Stimulated activated naive CD8-positive, alpha-beta T cell treated with anti-CD3 and anti-CD28 coated beads, Interleukin-15, amount 100 ng/mL, for 72 hours (primary cell): Measurements from ENCODE around the gene PRSS56.

Experiments
- ATAC-seq: fragments of 150-1000 bp; cut with Tn5 transposase; 2 replicates; pipeline ENCODE4 v1.10.0; 2021; ENCODE audit warnings: mild to moderate bottlenecking, moderate library complexity
- DNase-seq, 2 donors: peaks; one replicate each; pipeline ENCODE4 v3.0.0; 2021 to 2022
- H3K27ac Mint-ChIP-seq, 2 donors: one replicate each; pipeline ENCODE4 v1.8.0; 2022; ENCODE audit warnings: mild to moderate bottlenecking in 2 of 2, mixed read lengths in 2 of 2, moderate library complexity in 2 of 2
- H3K27me3 Mint-ChIP-seq: one replicate; pipeline ENCODE4 v1.8.0; 2022; ENCODE audit warnings: mixed read lengths
- H3K4me1 Mint-ChIP-seq: one replicate; pipeline ENCODE4 v1.8.0; 2022; ENCODE audit warnings: mild to moderate bottlenecking, mixed read lengths
- H3K4me3 Mint-ChIP-seq, 2 donors: one replicate each; pipeline ENCODE4 v1.8.0; 2022; ENCODE audit warnings: mild to moderate bottlenecking in 2 of 2, mixed read lengths in 2 of 2, moderate library complexity in 1 of 2
- H3K9me3 Mint-ChIP-seq, 2 donors: one replicate each; pipeline ENCODE4 v1.8.0; 2022; ENCODE audit warnings: mixed read lengths in 2 of 2

PRSS56 gene

DNA sequence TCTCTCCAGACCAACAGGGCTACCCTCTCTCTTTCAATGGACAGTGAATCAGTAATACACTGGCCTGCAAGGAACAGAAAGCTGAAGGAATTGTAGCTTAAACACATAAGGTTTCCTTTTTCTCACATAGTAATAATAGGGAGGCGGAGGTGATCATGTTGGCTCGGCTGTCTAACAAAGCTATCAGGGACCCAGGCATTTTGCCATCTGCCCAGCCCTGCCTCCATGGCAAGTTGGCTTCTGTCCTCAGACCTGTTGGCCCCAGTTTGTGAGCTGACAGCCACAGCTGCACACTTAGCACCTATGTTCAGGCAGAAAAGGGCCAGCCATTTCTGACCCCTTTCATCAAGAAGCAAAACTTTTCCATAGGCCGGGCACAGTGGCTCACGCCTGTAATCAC, 17.3 kb downstream of the PRSS56 start:
- no peaks in the 10 kb centered on the region for H3K9me3 Mint-ChIP-seq
- no peak overlapping the region for H3K4me3 Mint-ChIP-seq
- ATAC-seq (no peak), DNase-seq (no peak)
- peak overlapping the region in 1 of 2 donors; percentile 48 for H3K27ac Mint-ChIP-seq
- H3K4me1 Mint-ChIP-seq, result peaks cover 20% of the 10 kb centered on the region
- H3K27me3 Mint-ChIP-seq, result peaks cover 47% of the 10 kb centered on the region

DNA sequence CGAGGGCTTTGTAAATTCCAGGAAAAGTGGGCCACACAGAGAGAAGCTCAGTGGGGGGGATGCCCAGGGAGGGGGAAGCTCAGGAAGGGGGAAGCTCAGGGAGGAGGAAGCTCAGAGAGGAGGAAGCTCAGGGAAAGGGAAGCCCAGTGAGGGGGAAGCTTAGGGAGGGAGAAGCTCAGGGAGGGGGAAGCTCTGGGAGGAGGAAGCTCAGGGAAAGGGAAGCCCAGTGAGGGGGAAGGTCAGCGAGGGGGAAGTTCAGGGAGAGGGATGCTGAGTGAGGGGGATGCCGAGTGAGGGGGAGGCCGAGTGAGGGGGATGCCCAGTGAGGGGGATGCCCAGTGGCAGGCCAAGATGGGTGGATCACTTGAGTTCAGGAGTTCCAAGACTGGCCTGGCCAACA, 18.5 kb downstream of the PRSS56 start:
- peak overlapping the region in 1 of 2 donors; percentile 76 for H3K27ac Mint-ChIP-seq
- peaks cover 20% of the 10 kb centered on the region for H3K4me1 Mint-ChIP-seq
- no peak overlapping the region for H3K4me3 Mint-ChIP-seq
- H3K27me3 Mint-ChIP-seq, result peaks cover 35% of the 10 kb centered on the region
- ATAC-seq, result no peak
- no peaks in the 10 kb centered on the region for H3K9me3 Mint-ChIP-seq
- DNase-seq, result no peak

DNA sequence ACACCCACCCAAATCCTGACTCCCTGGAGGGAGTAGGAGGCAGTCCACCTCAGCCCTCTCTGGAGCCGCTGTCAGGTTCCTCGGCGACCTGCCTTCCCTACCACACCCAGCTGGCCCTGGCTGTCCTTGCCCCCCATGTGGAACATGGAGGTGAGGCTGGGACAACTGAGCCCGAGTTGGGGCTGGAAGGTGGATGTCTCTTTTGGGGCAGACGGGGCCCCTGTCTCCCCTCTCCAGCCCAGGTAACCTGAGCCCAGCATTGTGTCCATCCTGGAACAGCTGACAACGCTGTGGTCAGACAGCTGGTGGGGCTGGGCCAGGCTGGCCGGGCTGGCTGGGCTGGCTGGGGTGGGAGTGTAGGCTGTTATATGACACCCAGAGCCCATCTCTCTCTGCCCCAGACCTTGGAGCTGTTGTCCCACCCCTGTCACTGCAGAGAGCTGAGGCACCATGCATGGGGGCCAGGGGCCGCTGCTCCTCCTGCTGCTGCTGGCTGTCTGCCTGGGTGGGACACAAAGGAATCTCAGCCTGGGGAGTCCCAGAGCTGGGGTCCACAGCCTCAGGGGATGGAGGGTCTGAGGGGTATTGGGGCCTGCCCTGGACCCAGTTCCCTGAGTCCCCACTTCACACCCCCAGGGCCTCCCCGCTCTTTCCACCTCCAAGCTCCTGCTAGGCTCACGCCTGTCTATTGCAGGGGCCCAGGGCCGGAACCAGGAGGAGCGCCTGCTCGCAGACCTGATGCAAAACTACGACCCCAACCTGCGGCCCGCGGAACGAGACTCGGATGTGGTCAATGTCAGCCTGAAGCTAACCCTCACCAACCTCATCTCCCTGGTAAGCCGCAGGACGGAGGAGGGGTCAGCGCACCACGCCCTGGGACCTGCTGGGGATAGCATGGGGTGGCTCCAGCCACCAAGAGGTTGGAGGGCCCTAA, 19.4 kb downstream of the PRSS56 start, which contains the start of gene CHRNG:
CHRNG (plus strand) TSS at position 395 of the 934 bp plus-strand sequence; CDS start at position 451, 56 bp downstream.
- peaks cover 20% of the 10 kb centered on the region for H3K4me1 Mint-ChIP-seq
- H3K27me3 Mint-ChIP-seq, result peaks cover 30% of the 10 kb centered on the region
- H3K4me3 Mint-ChIP-seq, result no peak within 1 kb of the TSS
- DNase-seq, result no peak
- ATAC-seq, result peak; percentile 24
- no peaks in the 10 kb centered on the region for H3K9me3 Mint-ChIP-seq
- peak within 1 kb of the TSS in 1 of 2 donors; percentile 76 for H3K27ac Mint-ChIP-seq

DNA sequence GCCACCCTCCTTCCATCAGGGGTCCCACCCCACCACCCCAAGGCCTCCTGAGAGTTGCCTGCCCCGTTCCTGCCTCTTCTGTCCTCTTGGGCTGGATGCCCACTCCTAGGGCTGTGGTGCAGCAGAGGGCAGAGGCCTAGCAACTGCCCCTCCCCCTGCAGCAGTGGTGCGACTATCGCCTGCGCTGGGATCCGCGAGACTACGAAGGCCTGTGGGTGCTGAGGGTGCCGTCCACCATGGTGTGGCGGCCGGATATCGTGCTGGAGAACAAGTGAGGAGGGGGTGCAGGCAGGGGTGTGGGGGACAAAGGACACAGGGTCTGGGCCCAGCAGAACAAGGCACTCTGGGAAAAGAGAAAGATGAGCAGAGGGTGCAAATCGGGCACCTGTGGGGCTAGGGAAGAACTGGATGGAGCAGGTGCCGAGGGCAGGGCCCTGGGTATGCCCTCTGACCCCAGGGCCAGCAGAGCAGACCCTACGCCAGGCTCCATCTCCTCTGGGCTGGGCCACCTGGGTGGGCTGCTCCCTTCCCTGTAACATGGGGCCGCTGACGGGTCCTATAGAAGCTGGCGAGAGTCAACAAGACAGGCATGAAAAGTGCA, 20.4 kb downstream of the PRSS56 start:
- DNase-seq (no peak), ATAC-seq (peak; percentile 8)
- Mint-ChIP-seq H3K4me3 (no peak overlapping the region), H3K4me1 (peaks cover 20% of the 10 kb centered on the region), H3K27ac (peak overlapping the region in 1 of 2 donors; percentile 9), H3K27me3 (peaks cover 23% of the 10 kb centered on the region), H3K9me3 (no peaks in the 10 kb centered on the region)

DNA sequence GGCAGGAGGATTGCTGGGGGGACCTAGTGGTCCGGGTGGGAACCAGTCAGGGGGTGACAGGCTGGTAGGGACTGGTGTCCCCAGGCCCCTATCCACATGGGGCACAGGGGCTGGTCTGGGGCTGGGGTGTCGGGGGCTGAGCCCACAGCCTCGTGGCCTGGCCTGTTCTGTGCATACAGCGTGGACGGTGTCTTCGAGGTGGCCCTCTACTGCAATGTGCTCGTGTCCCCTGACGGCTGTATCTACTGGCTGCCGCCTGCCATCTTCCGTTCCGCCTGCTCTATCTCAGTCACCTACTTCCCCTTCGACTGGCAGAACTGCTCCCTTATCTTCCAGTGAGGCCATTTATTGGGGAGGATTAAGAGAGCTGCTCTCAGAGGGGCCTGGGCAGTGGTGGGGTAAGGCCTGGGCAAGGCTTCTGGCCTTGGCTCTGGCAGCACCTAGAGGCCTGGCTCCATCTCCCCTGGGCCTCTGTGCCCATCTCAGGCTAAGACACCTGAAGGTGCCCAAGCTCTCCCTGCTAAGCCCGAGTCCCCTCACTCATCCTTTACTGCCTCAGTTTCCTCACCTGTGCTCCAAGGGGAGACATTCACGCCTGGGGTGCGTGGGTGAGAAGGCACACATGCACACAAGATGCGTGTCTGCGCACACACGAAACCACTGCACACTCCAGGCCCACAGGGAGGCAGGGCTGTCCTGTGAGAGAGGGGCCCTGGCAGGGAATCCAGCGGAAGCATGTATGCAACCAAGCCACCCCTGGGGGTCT, 21.2 kb downstream of the PRSS56 start:
- Mint-ChIP-seq H3K27ac (peak overlapping the region in 1 of 2 donors; percentile 87), H3K27me3 (peaks cover 18% of the 10 kb centered on the region), H3K9me3 (no peaks in the 10 kb centered on the region), H3K4me3 (no peak overlapping the region), H3K4me1 (peaks cover 20% of the 10 kb centered on the region)
- DNase-seq, result no peak
- peak; percentile 34 for ATAC-seq

DNA sequence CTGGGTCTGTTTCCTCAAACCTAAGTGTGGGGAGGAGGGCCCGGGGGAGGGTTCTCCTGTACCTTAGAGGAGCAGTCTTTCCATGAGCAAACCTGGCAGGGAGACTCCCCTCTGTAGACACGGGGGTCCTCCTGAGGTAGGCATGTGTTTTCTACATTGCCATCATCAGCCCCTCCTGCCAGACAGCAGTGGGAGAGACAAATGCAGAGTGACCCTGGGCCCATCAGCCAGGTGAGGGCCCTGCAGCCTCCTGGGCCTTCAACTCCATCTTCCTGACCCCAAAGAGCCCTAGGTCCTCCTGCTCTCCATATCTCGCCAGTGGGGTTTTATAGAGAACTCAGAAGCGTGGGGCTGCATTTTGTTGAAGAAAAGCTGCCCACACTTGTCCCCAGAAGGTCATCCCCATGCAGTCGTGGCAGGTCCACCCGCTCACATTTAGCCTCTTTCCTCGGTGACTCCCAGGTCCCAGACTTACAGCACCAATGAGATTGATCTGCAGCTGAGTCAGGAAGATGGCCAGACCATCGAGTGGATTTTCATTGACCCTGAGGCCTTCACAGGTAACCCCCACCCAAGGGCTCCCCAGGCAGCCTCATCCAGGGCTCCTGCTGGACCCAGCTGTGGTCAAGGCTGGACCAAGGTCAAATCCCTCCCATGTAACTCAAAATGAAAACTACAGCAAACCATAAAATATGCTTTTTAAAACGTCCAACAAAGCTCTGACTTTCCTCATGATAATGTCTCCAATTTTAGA, 21.9 kb downstream of the PRSS56 start:
- H3K4me1 Mint-ChIP-seq, result peaks cover 25% of the 10 kb centered on the region
- H3K27me3 Mint-ChIP-seq, result peaks cover 18% of the 10 kb centered on the region
- H3K27ac Mint-ChIP-seq, result no peak overlapping the region
- no peak for DNase-seq
- no peaks in the 10 kb centered on the region for H3K9me3 Mint-ChIP-seq
- H3K4me3 Mint-ChIP-seq, result no peak overlapping the region
- no peak for ATAC-seq

DNA sequence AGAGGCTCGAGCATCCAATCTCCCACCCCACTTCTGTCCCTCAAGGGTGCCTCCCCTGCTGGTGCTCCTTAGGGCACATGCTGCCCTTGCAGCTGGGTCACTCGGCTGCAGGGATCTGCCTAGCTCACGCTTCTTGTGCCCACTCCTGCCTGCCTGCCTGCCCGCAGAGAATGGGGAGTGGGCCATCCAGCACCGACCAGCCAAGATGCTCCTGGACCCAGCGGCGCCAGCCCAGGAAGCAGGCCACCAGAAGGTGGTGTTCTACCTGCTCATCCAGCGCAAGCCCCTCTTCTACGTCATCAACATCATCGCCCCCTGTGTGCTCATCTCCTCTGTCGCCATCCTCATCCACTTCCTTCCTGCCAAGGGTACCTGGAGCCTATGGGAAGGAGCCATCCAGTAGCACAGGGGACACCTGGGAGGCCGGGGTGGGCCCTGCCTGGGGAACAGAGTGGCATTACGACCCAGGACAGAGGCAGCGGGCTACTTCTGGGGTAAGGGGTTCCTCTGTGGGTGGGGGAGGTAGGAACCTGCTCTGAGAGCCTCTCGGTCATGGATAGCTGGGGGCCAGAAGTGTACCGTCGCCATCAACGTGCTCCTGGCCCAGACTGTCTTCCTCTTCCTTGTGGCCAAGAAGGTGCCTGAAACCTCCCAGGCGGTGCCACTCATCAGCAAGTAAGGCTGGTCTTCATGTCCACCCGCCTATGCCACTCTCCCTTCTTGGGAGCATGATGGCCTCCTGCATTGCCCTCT, 22.7 kb downstream of the PRSS56 start:
- DNase-seq, result no peak
- Mint-ChIP-seq H3K27ac (no peak overlapping the region), H3K27me3 (peaks cover 16% of the 10 kb centered on the region), H3K4me1 (peaks cover 32% of the 10 kb centered on the region), H3K4me3 (no peak overlapping the region), H3K9me3 (no peaks in the 10 kb centered on the region)
- no peak for ATAC-seq

DNA sequence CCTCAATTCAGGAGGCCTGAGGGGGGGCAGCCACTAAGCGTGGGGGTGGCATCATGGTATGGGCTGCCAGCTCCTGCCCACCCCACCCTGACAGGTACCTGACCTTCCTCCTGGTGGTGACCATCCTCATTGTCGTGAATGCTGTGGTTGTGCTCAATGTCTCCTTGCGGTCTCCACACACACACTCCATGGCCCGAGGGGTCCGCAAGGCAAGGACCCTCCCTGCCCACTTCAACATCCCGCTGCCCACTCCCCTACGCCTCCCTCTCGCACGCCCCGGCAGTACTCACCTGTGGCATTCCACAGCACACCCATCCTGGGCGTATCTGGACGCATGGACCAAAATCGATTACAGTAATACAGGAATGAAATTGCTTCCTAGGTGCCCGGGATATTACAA, 23.3 kb downstream of the PRSS56 start:
- H3K9me3 Mint-ChIP-seq, result peaks cover 2 to 3% of the 10 kb centered on the region in 2 donors
- H3K4me3 Mint-ChIP-seq, result no peak overlapping the region
- peaks cover 10% of the 10 kb centered on the region for H3K27me3 Mint-ChIP-seq
- ATAC-seq (no peak), DNase-seq (no peak)
- peak overlapping the region in 1 of 2 donors; percentile 19 for H3K27ac Mint-ChIP-seq
- H3K4me1 Mint-ChIP-seq, result peaks cover 33% of the 10 kb centered on the region

DNA sequence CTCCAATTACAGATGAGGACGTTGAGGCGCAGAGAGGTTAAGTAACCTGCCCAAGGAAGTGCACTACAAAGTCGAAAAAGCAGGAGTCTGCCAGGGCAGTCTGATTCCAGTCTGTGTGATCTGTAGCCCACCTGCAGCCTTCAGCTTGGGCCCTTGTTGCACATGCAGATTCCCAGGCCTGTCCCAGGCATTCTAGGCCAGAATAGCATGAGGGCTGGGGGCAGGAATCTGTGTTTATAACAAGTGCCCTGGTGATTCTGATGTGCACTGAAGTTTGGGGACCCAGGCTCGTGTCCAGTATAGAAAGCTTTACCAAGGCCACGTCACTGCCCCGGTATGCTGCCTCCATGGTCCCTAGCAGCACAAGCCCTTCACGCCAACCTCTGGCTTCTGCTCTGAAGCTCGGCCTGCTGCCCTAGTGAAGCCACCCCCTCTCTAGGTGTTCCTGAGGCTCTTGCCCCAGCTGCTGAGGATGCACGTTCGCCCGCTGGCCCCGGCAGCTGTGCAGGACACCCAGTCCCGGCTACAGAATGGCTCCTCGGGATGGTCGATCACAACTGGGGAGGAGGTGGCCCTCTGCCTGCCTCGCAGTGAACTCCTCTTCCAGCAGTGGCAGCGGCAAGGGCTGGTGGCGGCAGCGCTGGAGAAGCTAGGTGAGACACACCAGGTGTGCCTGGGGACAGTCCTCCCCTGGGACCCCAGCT, 23.9 kb downstream of the PRSS56 start:
- ATAC-seq (no peak), DNase-seq (no peak)
- H3K4me3 Mint-ChIP-seq, result no peak overlapping the region
- H3K27ac Mint-ChIP-seq, result no peak overlapping the region
- peaks cover 33% of the 10 kb centered on the region for H3K4me1 Mint-ChIP-seq
- H3K27me3 Mint-ChIP-seq, result peaks cover 5% of the 10 kb centered on the region
- H3K9me3 Mint-ChIP-seq, result peaks cover 4 to 7% of the 10 kb centered on the region in 2 donors

DNA sequence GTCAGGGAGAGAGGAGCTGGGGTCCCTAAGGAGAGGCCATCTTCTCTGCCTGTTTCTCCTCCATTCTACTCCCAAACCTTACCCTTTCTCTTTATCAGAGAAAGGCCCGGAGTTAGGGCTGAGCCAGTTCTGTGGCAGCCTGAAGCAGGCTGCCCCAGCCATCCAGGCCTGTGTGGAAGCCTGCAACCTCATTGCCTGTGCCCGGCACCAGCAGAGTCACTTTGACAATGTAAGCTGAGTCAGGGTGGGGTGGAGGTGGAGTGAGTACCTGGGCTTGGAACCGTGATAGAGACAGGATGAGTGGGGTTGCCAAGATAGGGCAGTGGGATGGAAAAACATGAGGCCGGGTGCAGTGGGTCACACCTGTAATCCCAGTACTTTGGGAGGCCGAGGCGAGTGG, 24.5 kb downstream of the PRSS56 start:
- DNase-seq (no peak), ATAC-seq (no peak)
- Mint-ChIP-seq H3K4me1 (peaks cover 36% of the 10 kb centered on the region), H3K27ac (no peak overlapping the region), H3K4me3 (no peak overlapping the region), H3K27me3 (no peaks in the 10 kb centered on the region), H3K9me3 (peaks cover 4 to 7% of the 10 kb centered on the region in 2 donors)

DNA sequence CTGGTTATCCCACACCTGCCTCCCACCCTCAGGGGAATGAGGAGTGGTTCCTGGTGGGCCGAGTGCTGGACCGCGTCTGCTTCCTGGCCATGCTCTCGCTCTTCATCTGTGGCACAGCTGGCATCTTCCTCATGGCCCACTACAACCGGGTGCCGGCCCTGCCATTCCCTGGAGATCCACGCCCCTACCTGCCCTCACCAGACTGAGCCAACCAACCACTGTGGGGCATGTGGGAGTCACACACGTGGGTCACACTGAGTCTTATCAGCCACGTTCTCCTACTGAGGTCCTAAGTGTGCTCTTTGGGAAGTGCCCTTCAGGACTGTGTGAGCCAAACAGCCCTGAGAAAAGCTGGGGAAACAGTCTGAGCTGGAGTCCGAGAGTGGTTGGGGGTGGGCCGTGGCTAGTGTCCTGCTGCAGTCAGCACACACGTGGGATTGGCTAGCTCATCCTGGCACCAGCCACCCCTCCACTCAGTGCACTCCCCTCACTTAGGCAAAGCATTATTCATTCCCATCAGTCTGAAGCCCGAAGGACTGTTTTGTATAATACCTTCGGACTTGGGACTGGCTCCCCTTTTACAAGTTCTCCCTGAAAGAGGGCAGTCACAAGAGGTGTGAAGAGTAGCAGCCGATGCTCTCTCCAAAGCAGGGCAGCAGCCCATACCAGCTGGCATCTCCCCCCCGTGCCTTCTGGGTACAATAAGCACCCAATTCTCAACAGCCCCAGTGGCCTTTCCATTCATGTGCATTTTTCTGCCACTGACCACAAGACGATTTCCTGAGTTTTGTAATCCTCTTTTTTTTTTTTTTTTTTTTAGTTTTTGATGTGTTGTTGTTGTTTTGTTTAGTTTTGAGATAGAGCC, 25.6 kb downstream of the PRSS56 start:
- H3K4me3 Mint-ChIP-seq, result no peak overlapping the region
- no peak for DNase-seq

DNA sequence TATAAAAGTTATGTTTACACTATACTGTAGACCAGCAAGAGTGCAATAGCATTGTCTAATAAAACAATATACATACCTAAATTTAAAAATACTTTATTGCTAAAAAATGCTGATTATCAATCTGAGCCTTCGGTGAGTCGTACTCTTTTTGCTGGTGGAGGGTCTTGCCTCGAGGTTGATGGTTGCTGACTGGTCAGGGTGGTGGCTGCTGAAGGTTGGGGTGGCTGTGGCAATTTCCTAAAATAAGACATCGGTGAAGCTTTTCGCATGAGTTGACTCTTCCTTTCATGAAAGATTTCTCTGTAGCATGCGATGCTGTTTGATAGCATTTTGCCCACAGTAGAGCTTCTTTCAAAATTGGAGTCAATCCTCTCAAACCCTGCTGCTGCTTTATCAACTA, 27.8 kb downstream of the PRSS56 start:
- DNase-seq (no peak), ATAC-seq (no peak)
- no peaks in the 10 kb centered on the region for H3K27me3 Mint-ChIP-seq
- H3K4me1 Mint-ChIP-seq, result peaks cover 51% of the 10 kb centered on the region
- H3K9me3 Mint-ChIP-seq, result peaks cover 4 to 7% of the 10 kb centered on the region in 2 donors
- H3K27ac Mint-ChIP-seq, result no peak overlapping the region
- H3K4me3 Mint-ChIP-seq, result no peak overlapping the region

More for the DNA sequence above, 25.6 kb downstream of the PRSS56 start:
- Mint-ChIP-seq H3K27ac (no peak overlapping the region), H3K9me3 (peaks cover 4 to 7% of the 10 kb centered on the region in 2 donors), H3K4me1 (peaks cover 38% of the 10 kb centered on the region), H3K27me3 (no peaks in the 10 kb centered on the region)
- ATAC-seq, result no peak

DNA sequence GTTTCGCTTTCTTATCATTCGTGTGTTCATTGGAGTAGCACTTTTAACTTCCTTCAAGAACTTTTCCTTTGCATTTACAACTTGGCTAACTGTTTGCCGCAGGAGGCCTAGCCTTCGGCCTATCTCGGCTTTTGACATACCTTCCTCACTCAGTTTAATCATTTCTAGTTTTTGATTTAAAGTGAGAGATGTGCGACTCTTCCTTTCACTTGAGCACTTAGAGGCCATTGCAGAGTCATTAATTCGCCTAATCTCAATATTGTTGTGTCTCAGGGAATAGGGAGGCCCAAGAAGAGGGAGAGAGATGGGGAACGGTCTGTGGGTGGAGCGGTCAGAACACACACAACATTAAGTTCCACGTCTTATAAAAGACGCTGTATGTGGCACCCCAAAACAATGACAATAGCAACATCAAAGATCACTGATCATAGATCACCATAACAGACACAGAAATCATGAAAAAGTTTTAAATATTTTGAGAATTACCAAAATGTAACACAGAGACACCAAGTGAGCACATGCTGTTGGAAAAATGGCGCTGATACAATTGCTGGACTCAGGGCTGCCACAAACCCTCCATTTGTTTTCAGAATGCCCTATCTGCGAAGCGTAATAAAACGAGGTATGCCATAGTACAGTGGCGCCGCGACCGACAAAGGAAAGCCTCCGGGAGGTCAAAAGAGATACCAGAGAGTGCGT, 29.6 kb downstream of the PRSS56 start:
- Mint-ChIP-seq H3K4me3 (peak overlapping the region; percentile 98), H3K9me3 (peaks cover 4 to 7% of the 10 kb centered on the region in 2 donors), H3K27ac (peak overlapping the region; percentile 100), H3K4me1 (peaks cover 69% of the 10 kb centered on the region), H3K27me3 (no peaks in the 10 kb centered on the region)
- DNase-seq (no peak), ATAC-seq (peak; percentile 16)
